Uterus (tissue), 4 donors: ENCODE measurements around the gene VPS50. TPM values are rescaled to one million over a fixed set of nuclear protein-coding genes. Genes with fewer than 3 reads are reported as not detected.
"Not testable (repeated sequence)": the region's sequence is repeated elsewhere in the genome, so short reads cannot be mapped to it uniquely, and the experiment has no call there.

Experiments used
- DNase-seq, 2 donors: peaks; one replicate each; pipeline ENCODE4 v3.0.0-alpha.2; 2019 to 2020
- H3K27ac ChIP-seq, 2 donors: fragments of 200-600 bp; sonication (generic); 1 replicate in 1 of 2; 2 replicates in 1 of 2; pipeline ENCODE4 v1.5.1; 2016 to 2018
- H3K27me3 ChIP-seq, 2 donors: fragments of 200-600 bp; sonication (generic); one replicate each; pipeline ENCODE4 v1.5.1; 2018 to 2019; ENCODE audit warnings: control low read depth in 1 of 2
- H3K36me3 ChIP-seq, 2 donors: fragments of 200-600 bp; sonication (generic); one replicate each; pipeline ENCODE4 v1.5.1; 2019; ENCODE audit warnings: control low read depth in 1 of 2
- H3K4me1 ChIP-seq, 2 donors: fragments of 200-600 bp; sonication (generic); one replicate each; pipeline ENCODE4 v1.5.1; 2018 to 2019; ENCODE audit warnings: control low read depth in 1 of 2
- H3K4me3 ChIP-seq, 2 donors: fragments of 200-600 bp; sonication (generic); 1 replicate in 1 of 2; 2 replicates in 1 of 2; pipeline ENCODE4 v1.5.1; 2018 to 2019; ENCODE audit warnings: mild to moderate bottlenecking in 1 of 2
- H3K9me3 ChIP-seq, 2 donors: fragments of 200-600 bp; sonication (generic); one replicate each; pipeline ENCODE4 v1.5.1; 2019; ENCODE audit warnings: control low read depth in 1 of 2
- POLR2A ChIP-seq, 2 donors: fragments of 450-650 bp; IDR thresholded peaks; one replicate each; pipeline ENCODE4 v1.6.1; 2016; ENCODE audit warnings: antibody characterized with exemption in 2 of 2, mild to moderate bottlenecking in 1 of 2, moderate library complexity in 1 of 2
- intact Hi-C: fragments of 100-400 bp; cut with DNase I; formaldehyde crosslinking; loops from one replicate; pipeline ENCODE4 v1.15.1; 2023; ENCODE audit warnings: low total_unique reads
- total RNA-seq, 4 donors: library from RNA; depleted of rRNA in 3 of 4; stranded (reverse); fragments of >200 nt in 3 of 4; gene quantifications; one replicate each; pipeline versions ENCODE4 v1.1.0 to v1.2.4, GENCODE V29; 2014 to 2023
- TF ChIP-seq, protein P1 (sequence below), 4 experiments: fragments of 200-600 bp in 2 of 4; fragments of 450-650 bp in 2 of 4; sonication (generic) in 2 of 4; IDR thresholded peaks; one replicate each; pipeline ENCODE4 v1.5.1; 2016 to 2019; ENCODE audit warnings: antibody characterized with exemption in 4 of 4, mild to moderate bottlenecking in 2 of 4, moderate library complexity in 1 of 4
- donor health status: DM: yes; HTN: yes; CAD: no.

Gene VPS50
- total RNA-seq, 4 donors from 2014 or later, result 8.5 to 201 (median 64.6) TPM

DNA sequence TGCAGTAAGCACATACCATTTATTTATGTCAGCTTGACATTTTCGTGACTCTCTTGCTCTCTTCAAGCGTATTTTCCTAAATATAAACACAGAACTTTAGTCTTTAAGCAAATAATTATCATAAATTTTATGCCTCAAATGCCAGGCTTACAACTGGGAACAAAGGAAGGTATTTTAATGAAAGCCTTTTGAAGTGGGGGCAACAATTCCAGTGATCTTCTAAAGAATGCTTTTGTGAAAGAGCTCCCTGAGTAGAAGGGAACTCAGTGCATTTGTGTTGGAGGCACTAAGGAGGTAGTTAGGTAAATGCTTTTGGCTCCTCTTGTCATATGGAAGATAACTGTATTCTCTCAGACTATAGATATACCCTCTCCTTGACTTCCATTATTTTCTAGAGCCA lies 104.9 kb downstream of the VPS50 start:
- Histone ChIP-seq H3K4me1 (no peaks in the 10 kb centered on the region), H3K4me3 (no peak overlapping the region), H3K27ac (no peak overlapping the region), H3K36me3 (no peaks in the 10 kb centered on the region), H3K27me3 (no peaks in the 10 kb centered on the region), H3K9me3 (no peaks in the 10 kb centered on the region)
- TF ChIP-seq, protein P1, sequence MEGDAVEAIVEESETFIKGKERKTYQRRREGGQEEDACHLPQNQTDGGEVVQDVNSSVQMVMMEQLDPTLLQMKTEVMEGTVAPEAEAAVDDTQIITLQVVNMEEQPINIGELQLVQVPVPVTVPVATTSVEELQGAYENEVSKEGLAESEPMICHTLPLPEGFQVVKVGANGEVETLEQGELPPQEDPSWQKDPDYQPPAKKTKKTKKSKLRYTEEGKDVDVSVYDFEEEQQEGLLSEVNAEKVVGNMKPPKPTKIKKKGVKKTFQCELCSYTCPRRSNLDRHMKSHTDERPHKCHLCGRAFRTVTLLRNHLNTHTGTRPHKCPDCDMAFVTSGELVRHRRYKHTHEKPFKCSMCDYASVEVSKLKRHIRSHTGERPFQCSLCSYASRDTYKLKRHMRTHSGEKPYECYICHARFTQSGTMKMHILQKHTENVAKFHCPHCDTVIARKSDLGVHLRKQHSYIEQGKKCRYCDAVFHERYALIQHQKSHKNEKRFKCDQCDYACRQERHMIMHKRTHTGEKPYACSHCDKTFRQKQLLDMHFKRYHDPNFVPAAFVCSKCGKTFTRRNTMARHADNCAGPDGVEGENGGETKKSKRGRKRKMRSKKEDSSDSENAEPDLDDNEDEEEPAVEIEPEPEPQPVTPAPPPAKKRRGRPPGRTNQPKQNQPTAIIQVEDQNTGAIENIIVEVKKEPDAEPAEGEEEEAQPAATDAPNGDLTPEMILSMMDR (IDR thresholded peaks at IDR 0.05), result no peak
- no peak for TF ChIP-seq POLR2A (IDR thresholded peaks at IDR 0.05)
- intact Hi-C loops, result no loop called here
- no peak for DNase-seq

DNA sequence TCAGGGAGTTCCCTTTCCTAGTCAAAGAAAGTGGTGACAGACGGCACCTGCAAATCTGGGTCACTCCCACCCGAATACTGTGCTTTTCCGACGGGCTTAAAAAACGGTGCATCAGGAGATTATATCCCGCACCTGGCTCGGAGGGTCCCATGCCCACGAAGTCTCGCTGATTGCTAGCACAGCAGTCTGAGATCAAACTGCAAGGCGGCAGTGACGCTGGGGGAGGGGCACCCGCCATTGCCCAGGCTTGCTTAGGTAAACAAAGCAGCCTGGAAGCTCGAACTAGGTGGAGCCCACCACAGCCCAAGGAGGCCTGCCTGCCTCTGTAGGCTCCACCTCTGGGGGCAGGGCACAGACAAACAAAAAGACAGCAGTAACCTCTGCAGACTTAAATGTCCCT lies 110.0 kb downstream of the VPS50 start:
- intact Hi-C loops, DNase-seq, H3K27ac ChIP-seq, H3K4me3 ChIP-seq, H3K4me1 ChIP-seq, H3K9me3 ChIP-seq, H3K36me3 ChIP-seq, H3K27me3 ChIP-seq: not testable (repeated sequence)

DNA sequence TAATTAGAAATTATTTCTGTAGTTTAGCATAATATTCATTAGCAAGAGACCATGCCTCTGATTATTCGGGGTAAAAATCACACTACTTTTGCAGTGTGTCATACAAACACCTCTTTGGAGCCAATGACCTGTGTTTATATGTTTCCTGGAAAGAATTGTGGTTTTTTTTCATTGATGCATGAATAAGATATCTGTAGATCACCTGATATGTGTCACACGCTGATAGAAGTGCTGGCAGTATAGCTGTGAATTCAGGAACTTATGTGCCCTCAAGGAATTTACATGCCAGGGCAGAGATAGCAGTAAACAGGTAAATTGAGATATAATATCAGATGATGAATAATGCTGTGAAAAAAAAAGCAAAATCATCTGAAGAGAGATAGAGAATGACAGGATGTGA lies 118.2 kb downstream of the VPS50 start:
- no peak for TF ChIP-seq POLR2A (IDR thresholded peaks at IDR 0.05)
- TF ChIP-seq, protein P1 (IDR thresholded peaks at IDR 0.05), result no peak
- H3K4me3 ChIP-seq, result no peak overlapping the region
- no peak overlapping the region for H3K27ac ChIP-seq
- H3K36me3 ChIP-seq, result no peaks in the 10 kb centered on the region
- no peaks in the 10 kb centered on the region for H3K27me3 ChIP-seq
- no peaks in the 10 kb centered on the region for H3K4me1 ChIP-seq
- intact Hi-C loops, result no loop called here
- no peak for DNase-seq
- H3K9me3 ChIP-seq, result no peaks in the 10 kb centered on the region

DNA sequence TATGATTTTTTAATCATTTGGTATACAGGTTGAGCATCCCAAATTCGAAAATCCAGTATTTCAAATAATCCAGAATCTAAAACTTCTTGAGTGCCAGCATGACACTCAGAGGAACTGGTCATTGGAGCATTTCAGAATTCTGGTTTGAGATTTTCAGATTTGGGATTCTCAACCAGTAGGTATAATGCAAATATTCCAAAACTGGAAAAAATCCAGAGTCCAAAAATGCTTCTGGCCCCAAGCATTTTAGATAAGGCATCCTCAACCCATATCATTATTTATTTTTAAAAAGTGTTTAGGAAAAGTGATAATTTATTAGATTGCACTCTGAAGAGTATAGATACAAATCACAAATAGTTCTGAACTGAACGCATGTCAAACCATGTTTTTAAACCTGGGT lies 120.7 kb downstream of the VPS50 start:
- no peak for DNase-seq
- Histone ChIP-seq H3K9me3 (no peaks in the 10 kb centered on the region), H3K4me3 (no peak overlapping the region), H3K27me3 (no peaks in the 10 kb centered on the region), H3K4me1 (no peaks in the 10 kb centered on the region), H3K36me3 (no peaks in the 10 kb centered on the region), H3K27ac (no peak overlapping the region)
- TF ChIP-seq POLR2A (IDR thresholded peaks at IDR 0.05), result no peak
- TF ChIP-seq, protein P1 (IDR thresholded peaks at IDR 0.05), result no peak
- intact Hi-C loops, result no loop called here

DNA sequence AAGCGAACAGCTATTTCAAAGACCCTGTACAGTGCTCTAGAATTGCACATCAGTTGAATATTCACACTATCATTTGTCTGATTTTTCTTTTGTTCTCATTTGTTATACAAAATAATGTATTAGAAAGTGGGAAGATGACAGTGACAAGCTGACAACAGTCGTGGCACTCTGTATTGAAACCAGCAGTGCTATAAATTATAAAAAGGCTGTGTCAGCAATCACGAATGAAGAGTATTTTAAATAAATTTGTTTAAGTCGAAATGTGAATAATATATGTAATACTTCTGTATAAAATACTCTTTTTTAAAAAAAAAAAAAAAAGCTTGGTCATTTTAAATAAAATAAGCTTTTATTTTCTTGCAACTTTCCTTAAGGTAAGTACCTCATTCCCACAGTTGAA lies 122.6 kb downstream of the VPS50 start:
- Histone ChIP-seq H3K27ac (no peak overlapping the region), H3K4me3 (no peak overlapping the region), H3K9me3 (no peaks in the 10 kb centered on the region), H3K36me3 (no peaks in the 10 kb centered on the region), H3K4me1 (no peaks in the 10 kb centered on the region), H3K27me3 (no peaks in the 10 kb centered on the region)
- DNase-seq, result no peak
- TF ChIP-seq, protein P1 (IDR thresholded peaks at IDR 0.05), result no peak
- TF ChIP-seq POLR2A (IDR thresholded peaks at IDR 0.05), result no peak
- intact Hi-C loops, result no loop called here

DNA sequence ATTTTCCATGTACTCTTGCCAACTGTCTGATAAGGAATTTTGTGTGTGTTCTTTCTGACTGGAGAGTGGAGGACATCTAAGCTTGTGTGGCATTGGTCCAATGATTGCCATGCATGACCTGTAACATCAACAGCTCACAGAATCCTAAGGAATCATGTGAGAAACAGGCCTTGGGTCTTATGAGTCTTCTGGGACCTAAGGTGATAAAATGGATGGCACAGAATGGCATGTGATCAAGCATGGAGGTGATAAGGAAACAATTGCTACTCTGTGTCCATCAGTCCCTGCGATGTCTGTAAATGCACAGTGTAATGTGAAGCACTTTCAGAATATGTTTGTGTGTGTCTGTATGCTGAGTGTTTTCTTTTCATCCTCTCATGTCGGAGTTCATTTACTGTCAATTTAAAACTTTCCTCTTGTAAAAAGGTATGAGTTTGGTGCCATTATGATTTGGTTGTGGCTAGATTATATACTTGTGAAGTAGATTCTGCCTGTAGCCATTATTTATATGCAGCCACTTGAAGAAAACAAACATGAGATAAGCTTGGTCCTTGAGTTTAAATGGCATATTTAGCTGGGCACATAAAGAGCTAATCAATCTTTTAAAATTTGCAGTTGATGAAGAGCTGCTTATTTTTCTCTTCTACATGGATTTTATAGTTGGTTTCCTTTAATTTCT lies 127.5 kb downstream of the VPS50 start:
- Histone ChIP-seq H3K27ac (no peak overlapping the region), H3K27me3 (no peaks in the 10 kb centered on the region), H3K4me3 (no peak overlapping the region), H3K36me3 (no peaks in the 10 kb centered on the region), H3K4me1 (no peaks in the 10 kb centered on the region), H3K9me3 (no peaks in the 10 kb centered on the region)
- DNase-seq, result no peak
- no peak for TF ChIP-seq POLR2A (IDR thresholded peaks at IDR 0.05)
- intact Hi-C loops, result no loop called here
